NT2/D1 (cell line): ENCODE measurements around the gene CDH12.

Experiments used
- SUZ12 ChIP-seq: IDR thresholded peaks from 2 replicates; pipeline ENCODE4 v1.6.1; 2011; ENCODE audit not compliant: insufficient read length, insufficient read depth; ENCODE audit errors: extremely low read depth
- YY1 ChIP-seq: IDR thresholded peaks from 2 replicates; pipeline ENCODE4 v1.6.1; 2011; ENCODE audit not compliant: insufficient read length, insufficient read depth
- ZNF274 ChIP-seq: IDR thresholded peaks from 2 replicates; pipeline ENCODE4 v1.6.1; 2011; ENCODE audit warnings: mild to moderate bottlenecking, low read depth, low read length

- no peak for TF ChIP-seq YY1
- no peak for TF ChIP-seq SUZ12
- TF ChIP-seq ZNF274 = no peak
These were observed 295.9 kb downstream of the CDH12 start for GRCh38 chr5:22557251-22557650.
